ENCODE data around the gene LACTB.

Gene LACTB

GRCh38 chr15:63122002-63122875 is 578 bp downstream of the LACTB start:
- peak; percentile 76 for DNase-seq (ENCODE audit: low spot score)

- DNase-seq (ENCODE audit: low spot score) = no peak
These were observed 2.8 kb downstream of the LACTB start for GRCh38 chr15:63124506-63124905.

GRCh38 chr15:63126726-63127125 is 5.1 kb downstream of the LACTB start:
- DNase-seq (ENCODE audit: low spot score) = no peak

GRCh38 chr15:63133786-63134185 is 12.1 kb downstream of the LACTB start:
- no peak for DNase-seq (ENCODE audit: low spot score)

- no peak for DNase-seq (ENCODE audit: low spot score)
These were observed 12.8 kb downstream of the LACTB start for GRCh38 chr15:63134245-63134985.

GRCh38 chr15:63135281-63135680 is 13.6 kb downstream of the LACTB start:
- no peak for DNase-seq (ENCODE audit: low spot score)

GRCh38 chr15:63135804-63136203 is 14.1 kb downstream of the LACTB start:
- no peak for DNase-seq (ENCODE audit: low spot score)

- no peak for DNase-seq (ENCODE audit: low spot score)
These were observed 15.1 kb downstream of the LACTB start for GRCh38 chr15:63136742-63137141.

GRCh38 chr15:63140936-63141335 is 19.3 kb downstream of the LACTB start:
- no peak for DNase-seq (ENCODE audit: low spot score)

GRCh38 chr15:63145426-63145825 is 23.8 kb downstream of the LACTB start:
- DNase-seq (ENCODE audit: low spot score) = no peak

- no peak for DNase-seq (ENCODE audit: low spot score)
These were observed 25.0 kb downstream of the LACTB start for GRCh38 chr15:63146684-63147083.

- DNase-seq (ENCODE audit: low spot score) = no peak
These were observed 30.0 kb downstream of the LACTB start for GRCh38 chr15:63151665-63152064.

GRCh38 chr15:63155486-63155885 is 33.8 kb downstream of the LACTB start:
- no peak for DNase-seq (ENCODE audit: low spot score)

GRCh38 chr15:63156086-63156710 is 34.5 kb downstream of the LACTB start:
- DNase-seq (ENCODE audit: low spot score) = no peak

GRCh38 chr15:63156755-63157117 is 35.1 kb downstream of the LACTB start:
- peak; percentile 28 for DNase-seq (ENCODE audit: low spot score)

GRCh38 chr15:63157118-63157843 is 35.6 kb downstream of the LACTB start, which contains the start of gene RPS27L:
Gene RPS27L, minus strand, starts transcription at chr15:63157477. Its CDS starts 72 bp downstream, at chr15:63157405.
- DNase-seq (ENCODE audit: low spot score) = peak; percentile 94

- DNase-seq (ENCODE audit: low spot score) = peak; percentile 32
These were observed 36.3 kb downstream of the LACTB start for GRCh38 chr15:63157891-63158431.

GRCh38 chr15:63160638-63161037 is 39.0 kb downstream of the LACTB start:
- DNase-seq (ENCODE audit: low spot score) = no peak

GRCh38 chr15:63163217-63163616 is 41.6 kb downstream of the LACTB start:
- DNase-seq (ENCODE audit: low spot score) = no peak

- DNase-seq (ENCODE audit: low spot score) = no peak
These were observed 43.7 kb downstream of the LACTB start for GRCh38 chr15:63165166-63165859.

GRCh38 chr15:63166219-63166618 is 44.6 kb downstream of the LACTB start:
- DNase-seq (ENCODE audit: low spot score) = no peak

Measured in SK-N-DZ (cell line).